HUES6 (cell line): ENCODE data around the gene SGMS2.

Source experiments
- H3K27ac ChIP-seq: 2 replicates; pipeline ENCODE4 v1.7.0; 2013; ENCODE audit warnings: low read depth, mild to moderate bottlenecking, low read length, inconsistent platforms
- H3K27me3 ChIP-seq: 2 replicates; pipeline ENCODE4 v1.6.1; 2013; ENCODE audit warnings: low read length; ENCODE audit not compliant: control insufficient read depth, insufficient read depth
- H3K36me3 ChIP-seq: 2 replicates; pipeline ENCODE4 v1.6.1; 2013; ENCODE audit warnings: low read length; ENCODE audit not compliant: control insufficient read depth, insufficient read depth
- H3K4me1 ChIP-seq: 2 replicates; pipeline ENCODE4 v1.6.1; 2013; ENCODE audit warnings: low read length; ENCODE audit not compliant: control insufficient read depth, insufficient read depth
- H3K4me3 ChIP-seq: 2 replicates; pipeline ENCODE4 v1.5.1; 2013; ENCODE audit warnings: low read depth, low read length
- H3K9ac ChIP-seq: one replicate; pipeline ENCODE4 v1.6.1; 2013; ENCODE audit warnings: mild to moderate bottlenecking, low read length
- H3K9me3 ChIP-seq: 2 replicates; pipeline ENCODE4 v1.6.1; 2013; ENCODE audit warnings: low read depth, low read length; ENCODE audit not compliant: control insufficient read depth, insufficient read depth

The SGMS2 gene

GRCh38 chr4:107937040-107937439, 112.3 kb downstream of the SGMS2 start:
- H3K9ac ChIP-seq, result no peak overlapping the region
- H3K27me3 ChIP-seq, result peaks cover 14% of the 10 kb centered on the region
- H3K36me3 ChIP-seq, result peaks cover 3% of the 10 kb centered on the region; the same call in 1 of the 2 replicates
- peaks cover 3% of the 10 kb centered on the region; the same call in 1 of the 2 replicates for H3K4me1 ChIP-seq
- no peak overlapping the region for H3K4me3 ChIP-seq
- no peak overlapping the region for H3K27ac ChIP-seq
- H3K9me3 ChIP-seq, result no peaks in the 10 kb centered on the region

GRCh38 chr4:107939307-107939706, 114.6 kb downstream of the SGMS2 start:
- Histone ChIP-seq H3K9ac (no peak overlapping the region), H3K9me3 (no peaks in the 10 kb centered on the region), H3K4me3 (no peak overlapping the region), H3K27me3 (no peaks in the 10 kb centered on the region), H3K36me3 (peaks cover 3% of the 10 kb centered on the region; the same call in 1 of the 2 replicates), H3K4me1 (no peaks in the 10 kb centered on the region), H3K27ac (no peak overlapping the region)

GRCh38 chr4:107945809-107946208, 121.1 kb downstream of the SGMS2 start:
- Histone ChIP-seq H3K9ac (no peak overlapping the region), H3K4me3 (no peak overlapping the region), H3K4me1 (no peaks in the 10 kb centered on the region), H3K27me3 (no peaks in the 10 kb centered on the region), H3K9me3 (no peaks in the 10 kb centered on the region), H3K36me3 (peaks cover 3% of the 10 kb centered on the region; the same call in 1 of the 2 replicates), H3K27ac (no peak overlapping the region)

GRCh38 chr4:107950746-107951540, 126.2 kb downstream of the SGMS2 start:
- H3K27ac ChIP-seq, result no peak overlapping the region
- H3K36me3 ChIP-seq, result peaks cover 5% of the 10 kb centered on the region; the same call in 1 of the 2 replicates
- H3K4me3 ChIP-seq, result no peak overlapping the region
- H3K27me3 ChIP-seq, result no peaks in the 10 kb centered on the region
- H3K4me1 ChIP-seq, result no peaks in the 10 kb centered on the region
- no peak overlapping the region for H3K9ac ChIP-seq
- H3K9me3 ChIP-seq, result peaks cover 8% of the 10 kb centered on the region

- Histone ChIP-seq H3K9me3 (peaks cover 14% of the 10 kb centered on the region), H3K36me3 (peaks cover 5% of the 10 kb centered on the region; the same call in 1 of the 2 replicates), H3K4me1 (no peaks in the 10 kb centered on the region), H3K4me3 (no peak overlapping the region), H3K27me3 (no peaks in the 10 kb centered on the region), H3K9ac (no peak overlapping the region), H3K27ac (no peak overlapping the region)
These were observed 126.8 kb downstream of the SGMS2 start for GRCh38 chr4:107951551-107951950.

- Histone ChIP-seq H3K4me1 (no peaks in the 10 kb centered on the region), H3K9ac (no peak overlapping the region), H3K9me3 (peaks cover 20% of the 10 kb centered on the region), H3K36me3 (0 out of 2 replicates have a peak, but pooled peaks cover 2% of the 10 kb centered on the region), H3K27ac (no peak overlapping the region), H3K4me3 (no peak overlapping the region), H3K27me3 (no peaks in the 10 kb centered on the region)
These were observed 131.3 kb downstream of the SGMS2 start for GRCh38 chr4:107956011-107956410.
